ENCODE data around the gene KRT20. TPM values are rescaled to one million over a fixed set of nuclear protein-coding genes. Genes with fewer than 3 reads are reported as not detected.

Gene KRT20
- total and polyA plus RNA-seq, 2 of the 13 experiments (the other 11 are each of a cell fraction or from before 2014, with no cell fraction given) = 0.13 to 0.20 TPM

DNA sequence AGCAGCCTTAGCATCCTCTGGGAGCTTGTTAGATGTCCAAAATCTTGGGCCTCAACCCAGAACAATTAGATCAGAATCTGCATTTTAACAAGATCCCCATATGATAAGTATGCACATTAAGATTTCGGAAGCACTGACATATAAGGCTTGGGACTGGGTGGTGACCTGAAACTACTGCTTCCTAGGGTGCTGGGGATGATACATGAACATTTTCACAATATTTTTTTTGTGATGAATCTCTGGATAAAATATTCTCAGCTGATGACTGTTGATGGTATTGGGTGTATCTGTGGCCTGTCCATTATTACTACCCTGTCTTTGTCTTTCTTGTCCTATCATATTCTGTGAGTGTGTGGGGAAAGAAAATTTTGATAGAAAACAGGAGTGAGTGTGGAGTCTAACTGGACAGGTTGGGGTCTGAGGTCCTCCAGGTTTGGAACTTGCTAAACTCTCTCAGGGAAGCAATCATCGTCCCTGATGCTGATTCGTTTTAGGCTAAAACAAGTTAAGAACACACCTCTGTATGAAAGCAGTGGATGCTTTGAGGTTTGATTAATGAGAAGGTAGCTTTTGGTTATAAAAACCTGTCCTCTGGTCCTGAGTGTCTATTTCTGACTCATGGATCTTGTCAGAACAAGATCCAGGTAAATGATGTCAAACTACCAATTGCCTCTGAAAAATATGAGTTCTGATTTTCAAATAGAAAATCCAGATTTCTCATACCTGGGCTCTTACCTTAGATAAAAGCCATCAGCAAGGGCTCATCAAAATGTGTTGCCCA is 29.2 kb upstream of the KRT20 start (continued):
- TF ChIP-seq, protein P1, sequence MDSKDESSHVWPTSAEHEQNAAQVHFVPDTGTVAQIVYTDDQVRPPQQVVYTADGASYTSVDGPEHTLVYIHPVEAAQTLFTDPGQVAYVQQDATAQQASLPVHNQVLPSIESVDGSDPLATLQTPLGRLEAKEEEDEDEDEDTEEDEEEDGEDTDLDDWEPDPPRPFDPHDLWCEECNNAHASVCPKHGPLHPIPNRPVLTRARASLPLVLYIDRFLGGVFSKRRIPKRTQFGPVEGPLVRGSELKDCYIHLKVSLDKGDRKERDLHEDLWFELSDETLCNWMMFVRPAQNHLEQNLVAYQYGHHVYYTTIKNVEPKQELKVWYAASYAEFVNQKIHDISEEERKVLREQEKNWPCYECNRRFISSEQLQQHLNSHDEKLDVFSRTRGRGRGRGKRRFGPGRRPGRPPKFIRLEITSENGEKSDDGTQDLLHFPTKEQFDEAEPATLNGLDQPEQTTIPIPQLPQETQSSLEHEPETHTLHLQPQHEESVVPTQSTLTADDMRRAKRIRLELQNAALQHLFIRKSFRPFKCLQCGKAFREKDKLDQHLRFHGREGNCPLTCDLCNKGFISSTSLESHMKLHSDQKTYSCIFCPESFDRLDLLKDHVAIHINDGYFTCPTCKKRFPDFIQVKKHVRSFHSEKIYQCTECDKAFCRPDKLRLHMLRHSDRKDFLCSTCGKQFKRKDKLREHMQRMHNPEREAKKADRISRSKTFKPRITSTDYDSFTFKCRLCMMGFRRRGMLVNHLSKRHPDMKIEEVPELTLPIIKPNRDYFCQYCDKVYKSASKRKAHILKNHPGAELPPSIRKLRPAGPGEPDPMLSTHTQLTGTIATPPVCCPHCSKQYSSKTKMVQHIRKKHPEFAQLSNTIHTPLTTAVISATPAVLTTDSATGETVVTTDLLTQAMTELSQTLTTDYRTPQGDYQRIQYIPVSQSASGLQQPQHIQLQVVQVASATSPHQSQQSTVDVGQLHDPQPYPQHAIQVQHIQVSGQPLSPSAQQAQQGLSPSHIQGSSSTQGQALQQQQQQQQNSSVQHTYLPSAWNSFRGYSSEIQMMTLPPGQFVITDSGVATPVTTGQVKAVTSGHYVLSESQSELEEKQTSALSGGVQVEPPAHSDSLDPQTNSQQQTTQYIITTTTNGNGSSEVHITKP (CRISPR knock-in tag; IDR thresholded peaks at IDR 0.05; ENCODE audit: low read depth) = no peak
- TF ChIP-seq ZNF574 (CRISPR knock-in tag; IDR thresholded peaks at IDR 0.05) = no peak
- no peak for TF ChIP-seq ZNF670 (CRISPR knock-in tag; IDR thresholded peaks at IDR 0.05; ENCODE audit: borderline replicate concordance)
- TF ChIP-seq GRHL1 (CRISPR knock-in tag; conservative IDR thresholded peaks at IDR 0.05) = no peak
- no peak for TF ChIP-seq ZNF510 (CRISPR knock-in tag; IDR thresholded peaks at IDR 0.05; ENCODE audit: low read depth)
- TF ChIP-seq DNMT3B (CRISPR knock-in tag; conservative IDR thresholded peaks at IDR 0.05) = no peak

All from HepG2 (cell line).